Stimulated activated CD4-positive, alpha-beta T cell treated with anti-CD3 and anti-CD28 coated beads, Interleukin-12 subunit alpha, Interleukin-12 subunit beta, amount 100 ng/mL, for 48 hours (primary cell): ENCODE measurements around the gene TKT.

Experiments used
- DNase-seq, 3 donors: peaks; one replicate each; pipeline ENCODE4 v3.0.0-alpha.2; 2020; ENCODE audit warnings: low read depth in 2 of 3, low spot score in 1 of 3

Gene TKT

GRCh38 chr3:53198256-53198977, 57.4 kb downstream of the TKT start:
- no peak for DNase-seq

- peak; percentile 34 to 50 (median 37) for DNase-seq
These were observed 59.0 kb downstream of the TKT start for GRCh38 chr3:53196575-53197407.

- DNase-seq: peak; percentile 19 to 49 (median 42)
These were observed 59.9 kb downstream of the TKT start for GRCh38 chr3:53195602-53196574.

- no peak for DNase-seq
These were observed 60.8 kb downstream of the TKT start for GRCh38 chr3:53195066-53195450.

GRCh38 chr3:53194210-53195065, 61.4 kb downstream of the TKT start:
- DNase-seq: no peak

- no peak for DNase-seq
These were observed 62.2 kb downstream of the TKT start for GRCh38 chr3:53193466-53194209.

GRCh38 chr3:53192608-53193007, 63.2 kb downstream of the TKT start:
- no peak for DNase-seq

- no peak for DNase-seq
These were observed 63.9 kb downstream of the TKT start for GRCh38 chr3:53191836-53192480.

GRCh38 chr3:53190659-53191058, 65.2 kb downstream of the TKT start:
- DNase-seq: no peak

- no peak for DNase-seq
These were observed 66.5 kb downstream of the TKT start for GRCh38 chr3:53189276-53189675.

GRCh38 chr3:53188720-53189119, 67.1 kb downstream of the TKT start:
- no peak for DNase-seq

- no peak for DNase-seq
These were observed 67.6 kb downstream of the TKT start for GRCh38 chr3:53188136-53188685.

- DNase-seq: no peak
These were observed 68.4 kb downstream of the TKT start for GRCh38 chr3:53187430-53187829.

GRCh38 chr3:53186726-53187125, 69.1 kb downstream of the TKT start:
- no peak for DNase-seq

- DNase-seq: no peak
These were observed 69.9 kb downstream of the TKT start for GRCh38 chr3:53185761-53186465.

GRCh38 chr3:53184701-53185100, 71.1 kb downstream of the TKT start:
- DNase-seq: no peak

GRCh38 chr3:53183514-53183913, 72.3 kb downstream of the TKT start:
- no peak for DNase-seq

- no peak for DNase-seq
These were observed 73.0 kb downstream of the TKT start for GRCh38 chr3:53182764-53183355.
